HepG2 (cell line): ENCODE data around the gene CA11. TPM values are rescaled to one million over a fixed set of nuclear protein-coding genes. Genes with fewer than 3 reads are reported as not detected.

Experiments used
- ARID5B ChIP-seq: IDR thresholded peaks from 2 replicates; pipeline ENCODE4 v1.4.0; 2020; ENCODE audit warnings: mild to moderate bottlenecking, missing genetic modification reagents
- HIC2 ChIP-seq: sonication (generic); formaldehyde crosslinking; IDR thresholded peaks from 2 replicates; pipeline ENCODE4 v1.9.0; 2022; ENCODE audit warnings: low read depth, missing genetic modification reagents
- HNF1B ChIP-seq: sonication (generic); formaldehyde crosslinking; IDR thresholded peaks from 2 replicates; pipeline ENCODE4 v1.5.1; 2020; ENCODE audit warnings: mild to moderate bottlenecking, moderate library complexity, missing genetic modification reagents
- KDM5A ChIP-seq: fragments of 200-600 bp; sonication (generic); IDR thresholded peaks from 2 replicates; pipeline ENCODE4 v1.7.0; 2018; ENCODE audit warnings: antibody characterized with exemption, mild to moderate bottlenecking, low read length, borderline replicate concordance
- MEF2D ChIP-seq: sonication (generic); formaldehyde crosslinking; IDR thresholded peaks from 2 replicates; pipeline ENCODE4 v1.5.1; 2020; ENCODE audit warnings: mild to moderate bottlenecking, missing genetic modification reagents
- SAFB2 ChIP-seq: sonication (generic); formaldehyde crosslinking; IDR thresholded peaks from 2 replicates; pipeline ENCODE4 v1.5.1; 2020; ENCODE audit warnings: missing genetic modification reagents, low read depth, mild to moderate bottlenecking, borderline replicate concordance
- SMYD3 ChIP-seq: sonication (generic); formaldehyde crosslinking; IDR thresholded peaks from 2 replicates; pipeline ENCODE4 v1.8.1; 2023; ENCODE audit warnings: mild to moderate bottlenecking, missing genetic modification reagents
- TOE1 ChIP-seq: sonication (generic); formaldehyde crosslinking; IDR thresholded peaks from 2 replicates; pipeline ENCODE4 v1.4.0; 2020; ENCODE audit warnings: mild to moderate bottlenecking, missing genetic modification reagents
- ZBTB21 ChIP-seq: sonication (generic); formaldehyde crosslinking; IDR thresholded peaks from 2 replicates; pipeline ENCODE4 v1.4.0; 2020; ENCODE audit warnings: missing genetic modification reagents
- ZFP91 ChIP-seq: sonication (generic); formaldehyde crosslinking; IDR thresholded peaks from 2 replicates; pipeline ENCODE4 v1.9.0; 2022; ENCODE audit warnings: missing genetic modification reagents, mild to moderate bottlenecking, borderline replicate concordance
- ZNF136 ChIP-seq: sonication (generic); formaldehyde crosslinking; IDR thresholded peaks from 2 replicates; pipeline ENCODE4 v1.8.1; 2022; ENCODE audit warnings: low read depth, mild to moderate bottlenecking, moderate library complexity, missing genetic modification reagents
- ZNF225 ChIP-seq: sonication (generic); formaldehyde crosslinking; IDR thresholded peaks from 2 replicates; pipeline ENCODE4 v1.4.0; 2020; ENCODE audit warnings: mild to moderate bottlenecking, missing genetic modification reagents
- ZNF510 ChIP-seq: sonication (generic); formaldehyde crosslinking; IDR thresholded peaks from 2 replicates; pipeline ENCODE4 v1.4.0; 2020; ENCODE audit warnings: low read depth, mild to moderate bottlenecking, missing genetic modification reagents
- ZNF816 ChIP-seq: sonication (generic); formaldehyde crosslinking; IDR thresholded peaks from 2 replicates; pipeline ENCODE4 v1.8.0; 2022; ENCODE audit warnings: missing genetic modification reagents, mild to moderate bottlenecking, borderline replicate concordance
- ZNF878 ChIP-seq: sonication (generic); formaldehyde crosslinking; IDR thresholded peaks from 2 replicates; pipeline ENCODE4 v1.8.1; 2023; ENCODE audit warnings: mild to moderate bottlenecking, missing genetic modification reagents, moderate library complexity
- ZZZ3 ChIP-seq: sonication (generic); formaldehyde crosslinking; IDR thresholded peaks from 2 replicates; pipeline ENCODE4 v1.4.0; 2020; ENCODE audit warnings: missing genetic modification reagents, mild to moderate bottlenecking, borderline replicate concordance
- polyA plus RNA-seq, 8 experiments: library from polyadenylated mRNA; depleted of rRNA in 3 of 8; stranded (reverse) in 7 of 8; unstranded in 1 of 8; fragments of >200 nt; fragmentation: Illumina TruSeq in 4 of 8; extraction: Trizol in 4 of 8; gene quantifications; 2 replicates each; pipeline versions ENCODE4 v1.2.1 to v1.2.3, GENCODE V29; 2011 to 2016; ENCODE audit warnings: low read depth in 4 of 8, missing spikeins in 1 of 8, mixed read lengths in 1 of 8; ENCODE audit not compliant: insufficient read depth in 1 of 8
- total RNA-seq, 5 experiments: library from RNA; depleted of rRNA; stranded (reverse); fragments of >200 nt; fragmentation: Illumina TruSeq; extraction: Trizol; gene quantifications; 2 replicates each; pipeline ENCODE4 v1.2.3, GENCODE V29; 2016; ENCODE audit warnings: low read depth in 1 of 5
- TF ChIP-seq, protein P1 (sequence below): sonication (generic); formaldehyde crosslinking; IDR thresholded peaks from 2 replicates; pipeline ENCODE4 v1.5.0; 2020; ENCODE audit warnings: missing genetic modification reagents, mild to moderate bottlenecking, borderline replicate concordance

CA11 gene
- total and polyA plus RNA-seq, 2 of the 13 experiments (the other 11 are each of a cell fraction or from before 2014, with no cell fraction given): 0.41 to 0.58 TPM

DNA sequence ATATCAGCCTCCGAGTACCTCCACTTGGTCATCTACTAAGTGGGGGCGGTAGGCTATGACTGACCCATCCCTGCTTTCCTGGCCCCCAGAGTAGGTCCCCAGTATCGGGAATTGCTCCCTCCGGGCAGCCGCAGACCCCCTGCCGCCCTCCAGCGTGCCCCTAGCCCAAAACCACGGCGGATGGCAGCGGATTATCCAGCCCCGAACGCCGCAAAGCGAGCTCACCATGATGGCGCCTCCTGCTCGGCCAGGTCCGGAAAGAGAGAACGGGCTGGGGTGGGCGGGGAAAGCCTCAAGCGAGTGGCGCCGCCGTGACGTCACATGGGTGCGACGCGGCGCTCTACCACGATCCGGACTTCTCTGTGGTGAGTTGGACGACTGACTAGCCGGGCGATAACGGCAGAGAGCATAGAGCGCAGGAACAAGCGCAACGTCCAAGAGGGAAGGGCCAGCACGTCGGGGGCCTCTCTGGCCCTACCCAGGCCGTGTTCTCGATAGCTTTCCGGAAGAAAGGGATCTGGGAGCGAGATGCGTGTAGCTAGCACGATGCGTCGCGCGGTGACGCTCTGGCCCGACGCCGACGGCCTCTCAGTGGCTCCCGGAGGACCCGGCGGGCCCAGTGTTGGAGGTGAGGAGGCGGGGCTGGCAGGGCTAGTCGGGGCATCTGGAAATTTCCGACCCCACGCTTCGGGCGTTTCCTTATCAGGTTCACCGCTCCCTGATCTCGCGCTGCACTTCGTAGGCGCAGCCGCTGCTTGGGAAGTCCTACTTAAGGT, 26.9 kb downstream of the CA11 start, which contains the start of the genes RPL18 and SPHK2 (continued):
- peak; percentile 24; the same call in 1 of the 2 replicates for TF ChIP-seq ZNF510 (CRISPR knock-in tag)
- TF ChIP-seq ZZZ3: peak; percentile 97; the same call in 1 of the 2 replicates
- TF ChIP-seq TOE1: no peak
- TF ChIP-seq, protein P1, sequence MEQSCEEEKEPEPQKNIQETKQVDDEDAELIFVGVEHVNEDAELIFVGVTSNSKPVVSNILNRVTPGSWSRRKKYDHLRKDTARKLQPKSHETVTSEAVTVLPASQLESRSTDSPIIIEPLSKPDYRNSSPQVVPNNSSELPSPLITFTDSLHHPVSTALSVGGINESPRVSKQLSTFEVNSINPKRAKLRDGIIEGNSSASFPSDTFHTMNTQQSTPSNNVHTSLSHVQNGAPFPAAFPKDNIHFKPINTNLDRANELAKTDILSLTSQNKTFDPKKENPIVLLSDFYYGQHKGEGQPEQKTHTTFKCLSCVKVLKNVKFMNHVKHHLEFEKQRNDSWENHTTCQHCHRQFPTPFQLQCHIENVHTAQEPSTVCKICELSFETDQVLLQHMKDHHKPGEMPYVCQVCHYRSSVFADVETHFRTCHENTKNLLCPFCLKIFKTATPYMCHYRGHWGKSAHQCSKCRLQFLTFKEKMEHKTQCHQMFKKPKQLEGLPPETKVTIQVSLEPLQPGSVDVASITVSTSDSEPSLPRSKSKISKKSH (CRISPR knock-in tag): peak; percentile 94
- peak; percentile 97 for TF ChIP-seq ZFP91 (CRISPR knock-in tag)
- TF ChIP-seq KDM5A: peak; percentile 75; the same call in 1 of the 2 replicates
- peak; percentile 63; the same call in 1 of the 2 replicates for TF ChIP-seq SAFB2 (CRISPR knock-in tag)
- peak; percentile 70 for TF ChIP-seq ZNF225 (CRISPR knock-in tag)
- peak; percentile 70; the same call in 1 of the 2 replicates for TF ChIP-seq ZNF816 (CRISPR knock-in tag)
- peak; percentile 21; the same call in 1 of the 2 replicates for TF ChIP-seq ZNF878 (CRISPR knock-in tag)
- peak; percentile 98 for TF ChIP-seq ZNF136 (CRISPR knock-in tag)
- no peak for TF ChIP-seq HIC2
- TF ChIP-seq ARID5B: peak; percentile 68
- TF ChIP-seq MEF2D (CRISPR knock-in tag): peak; percentile 92
- TF ChIP-seq HNF1B (CRISPR knock-in tag): peak; percentile 79; the same call in 1 of the 2 replicates
- TF ChIP-seq SMYD3 (CRISPR knock-in tag): no peak
- peak; percentile 74 for TF ChIP-seq ZBTB21 (CRISPR knock-in tag)
